GM12892 (cell line): ENCODE measurements around the gene FHIP2A.

Experiments
- DNase-seq: peaks from one replicate; pipeline ENCODE4 v3.0.0; 2011; ENCODE audit not compliant: insufficient read length
- FAIRE-seq: peaks from 2 replicates; lab custom pipeline; 2011; peaks lifted over from hg19 to GRCh38; lab: Jason Lieb, UNC
- POLR2A ChIP-seq: IDR thresholded peaks from 2 replicates; pipeline ENCODE4 v1.6.1; 2011; ENCODE audit warnings: low read depth, low read length, control low read depth
- POLR2AphosphoS5 ChIP-seq: IDR thresholded peaks from 2 replicates; pipeline ENCODE4 v1.6.1; 2011; ENCODE audit warnings: low read depth, low read length, control low read depth
- TAF1 ChIP-seq: IDR thresholded peaks from 2 replicates; pipeline ENCODE4 v1.6.1; 2011; ENCODE audit warnings: low read depth, mild to moderate bottlenecking, control low read depth, low read length, borderline replicate concordance

Gene FHIP2A

DNA sequence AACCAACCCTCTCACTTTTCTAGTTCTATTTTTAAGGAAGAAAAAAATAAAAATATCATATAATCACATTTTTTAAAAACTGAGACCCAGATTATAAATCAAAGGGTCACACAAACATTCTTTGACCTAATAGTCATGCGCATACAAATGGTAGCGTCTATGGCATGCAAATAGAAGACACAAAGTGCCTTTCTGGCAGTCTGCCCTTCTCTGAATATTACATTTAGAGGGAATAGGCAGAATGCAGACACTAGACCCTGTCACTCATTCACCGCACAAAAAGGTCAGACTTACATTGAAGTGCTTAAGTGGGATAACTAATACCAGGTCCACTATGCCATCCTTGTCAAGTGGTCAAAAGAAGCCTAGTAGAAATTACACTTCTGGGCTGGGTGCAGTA is 26.5 kb upstream of the FHIP2A start:
- DNase-seq (no peak), FAIRE-seq (no peak)

DNA sequence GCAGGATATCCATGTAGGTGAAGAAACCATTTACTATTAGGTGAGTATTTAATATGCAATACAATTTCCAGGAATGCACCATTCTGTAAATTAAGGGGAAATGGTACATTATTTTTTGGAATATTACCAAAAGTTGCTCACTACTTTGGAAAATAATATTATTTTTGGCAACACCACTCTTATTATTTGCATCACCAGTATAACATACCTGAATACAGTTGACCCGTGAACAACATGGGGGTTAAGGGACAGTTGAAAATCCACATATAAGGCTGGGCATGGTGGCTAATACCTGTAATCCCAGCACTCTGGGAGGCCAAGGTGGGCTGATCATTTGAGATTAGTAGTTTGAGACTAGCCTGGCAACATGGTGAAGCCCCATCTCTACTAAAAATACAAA is 21.2 kb upstream of the FHIP2A start:
- no peak for FAIRE-seq
- no peak for DNase-seq
- TF ChIP-seq POLR2A (no peak), TAF1 (no peak), POLR2AphosphoS5 (no peak)

More for the DNA sequence above, 26.5 kb upstream of the FHIP2A start:
- TF ChIP-seq TAF1 (no peak), POLR2A (no peak), POLR2AphosphoS5 (no peak)

GRCh38 chr10:114801411-114801813 is 20.2 kb upstream of the FHIP2A start:
- FAIRE-seq = peak; percentile 78
- DNase-seq = peak; percentile 4
- TF ChIP-seq TAF1 (no peak), POLR2A (no peak), POLR2AphosphoS5 (no peak)

DNA sequence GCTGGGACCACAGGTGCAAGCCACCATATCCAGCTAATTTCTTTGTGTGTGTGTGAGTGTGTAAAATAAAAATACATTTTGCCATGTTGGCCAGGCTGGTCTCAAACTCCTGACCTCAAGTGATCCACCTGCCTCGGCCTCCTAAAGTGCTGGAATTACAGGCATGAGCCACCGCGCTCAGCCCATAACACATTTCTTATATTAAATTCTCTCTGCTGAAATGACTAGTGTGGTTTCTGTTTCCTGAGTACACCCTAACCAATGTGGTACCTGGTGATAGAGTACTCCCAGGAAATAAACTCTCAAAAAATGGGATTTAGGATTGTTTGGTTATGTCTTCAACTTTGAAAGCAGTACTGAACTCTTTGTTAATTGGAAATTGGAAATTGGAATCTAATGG is 19.4 kb upstream of the FHIP2A start:
- TF ChIP-seq POLR2A = no peak
- no peak for TF ChIP-seq TAF1
- TF ChIP-seq POLR2AphosphoS5 = no peak
- FAIRE-seq (no peak), DNase-seq (no peak)

DNA sequence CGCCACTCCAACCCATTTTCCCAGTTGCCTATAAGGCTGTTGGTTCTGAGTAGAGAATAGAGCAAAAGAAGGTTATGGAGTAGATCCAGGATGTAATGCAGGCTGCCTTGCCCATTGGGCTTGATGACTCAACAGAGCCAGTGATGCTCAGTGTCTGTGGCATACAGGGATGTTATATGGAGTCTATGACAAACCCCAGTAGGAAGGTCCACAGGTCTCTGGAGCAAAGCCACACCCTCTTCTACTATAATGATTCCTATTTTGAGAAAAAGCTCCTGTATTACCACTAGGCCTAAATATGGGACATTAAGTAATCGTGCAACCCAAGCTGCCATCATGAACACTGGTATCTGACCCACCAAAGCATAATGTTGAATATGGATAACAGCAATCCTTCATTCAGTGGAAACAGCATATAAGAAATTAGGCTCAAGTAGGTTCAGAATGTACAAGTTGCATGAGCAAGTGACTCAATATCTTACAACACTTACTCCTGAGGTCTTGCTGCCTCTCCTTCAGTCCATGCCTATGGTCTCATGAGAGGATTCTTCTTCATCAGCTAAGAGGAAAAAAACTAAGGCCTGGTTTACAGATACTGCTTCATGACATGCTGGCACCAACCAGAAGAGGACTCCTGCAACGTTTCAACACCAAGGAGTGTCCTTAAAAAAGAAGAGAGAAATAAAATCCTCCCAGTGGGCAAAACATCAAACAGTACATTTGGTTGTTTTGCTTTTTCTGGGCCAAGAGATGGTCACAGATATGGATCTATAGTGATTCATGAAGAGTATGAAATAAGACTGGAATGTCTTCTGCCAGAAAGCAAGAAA is 14.8 kb upstream of the FHIP2A start:
- FAIRE-seq (no peak), DNase-seq (no peak)
- TF ChIP-seq TAF1 (no peak), POLR2A (no peak), POLR2AphosphoS5 (no peak)

- DNase-seq = no peak
- TF ChIP-seq TAF1 (no peak), POLR2AphosphoS5 (no peak), POLR2A (no peak)
- FAIRE-seq = no peak
Observed at GRCh38 chr10:114808982-114809381, 12.6 kb upstream of the FHIP2A start.

DNA sequence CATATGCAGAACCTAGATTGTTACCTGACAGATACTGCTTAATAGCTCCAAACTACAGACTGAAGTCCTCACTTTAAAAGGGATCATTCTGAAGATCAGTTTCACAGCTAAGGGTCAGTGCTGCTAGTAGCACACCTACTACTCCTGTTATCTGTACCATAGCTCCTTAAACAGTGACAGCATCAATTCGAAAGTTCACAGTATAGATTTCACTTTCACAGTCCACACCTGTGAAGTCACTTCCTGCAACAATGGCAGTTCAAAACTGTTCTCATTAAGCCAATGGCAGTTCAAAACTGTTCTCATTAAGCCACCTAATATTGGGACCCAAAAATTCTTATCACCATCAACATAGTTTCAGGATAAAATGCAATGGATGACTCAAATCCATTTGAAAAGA is 10.7 kb upstream of the FHIP2A start:
- DNase-seq (peak; percentile 54), FAIRE-seq (peak; percentile 99)
- TF ChIP-seq POLR2AphosphoS5 = no peak
- no peak for TF ChIP-seq TAF1
- no peak for TF ChIP-seq POLR2A

GRCh38 chr10:114811862-114812261 is 9.7 kb upstream of the FHIP2A start:
- TF ChIP-seq POLR2A (no peak), POLR2AphosphoS5 (no peak), TAF1 (no peak)
- no peak for DNase-seq
- FAIRE-seq = no peak

GRCh38 chr10:114815791-114816190 is 5.8 kb upstream of the FHIP2A start:
- peak; percentile 14 for FAIRE-seq
- DNase-seq = no peak
- TF ChIP-seq POLR2AphosphoS5 = no peak
- TF ChIP-seq POLR2A = no peak
- TF ChIP-seq TAF1 = no peak

DNA sequence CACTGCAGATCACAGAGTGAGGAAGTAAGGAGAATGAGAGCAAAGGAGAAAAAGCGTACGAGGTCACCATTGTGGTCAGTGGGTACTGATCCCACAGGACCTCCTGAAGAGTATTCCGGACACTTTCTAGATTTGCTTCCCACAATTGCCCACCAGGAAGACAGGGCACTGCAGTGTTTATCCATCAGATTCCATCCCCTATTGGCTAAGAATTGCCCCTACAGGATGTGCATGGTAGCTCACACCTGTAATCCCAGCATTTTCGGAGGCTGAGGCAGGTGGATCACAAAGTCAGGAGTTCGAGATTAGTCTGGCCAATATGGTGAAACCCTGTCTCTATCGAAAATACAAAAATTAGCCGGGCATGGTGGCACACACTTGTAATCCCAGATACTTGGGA is 5.3 kb upstream of the FHIP2A start:
- TF ChIP-seq TAF1 (no peak), POLR2A (no peak), POLR2AphosphoS5 (no peak)
- no peak for DNase-seq
- no peak for FAIRE-seq

DNA sequence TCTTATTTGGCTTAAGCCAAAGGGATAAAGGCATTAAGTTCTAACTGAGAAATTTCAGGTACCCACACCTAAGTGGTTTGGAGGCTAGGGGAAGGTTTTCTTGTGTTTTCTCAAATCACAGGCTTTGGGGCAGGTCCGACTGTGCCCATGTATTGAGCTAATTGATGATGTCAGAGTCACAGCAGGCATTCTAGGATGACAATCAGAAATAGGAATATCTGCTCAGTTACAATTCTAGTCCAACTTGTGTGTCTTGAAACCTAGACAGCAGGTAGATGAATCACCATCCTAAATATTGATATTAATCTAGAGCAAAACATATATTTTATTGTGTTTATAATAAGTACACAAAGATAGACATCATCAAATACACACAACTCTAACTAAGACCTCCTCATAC is 2.3 kb upstream of the FHIP2A start:
- DNase-seq = no peak
- peak; percentile 76 for FAIRE-seq
- TF ChIP-seq POLR2AphosphoS5 = no peak
- no peak for TF ChIP-seq POLR2A

- DNase-seq = peak; percentile 28
- peak; percentile 44 for FAIRE-seq
- TF ChIP-seq POLR2AphosphoS5 (no peak), TAF1 (no peak), POLR2A (no peak; the same call in 1 of the 2 replicates)
Observed at GRCh38 chr10:114821915-114822443, 399 bp downstream of the FHIP2A start.
